Measurements from ENCODE around the gene ADAMTS17.

DNA sequence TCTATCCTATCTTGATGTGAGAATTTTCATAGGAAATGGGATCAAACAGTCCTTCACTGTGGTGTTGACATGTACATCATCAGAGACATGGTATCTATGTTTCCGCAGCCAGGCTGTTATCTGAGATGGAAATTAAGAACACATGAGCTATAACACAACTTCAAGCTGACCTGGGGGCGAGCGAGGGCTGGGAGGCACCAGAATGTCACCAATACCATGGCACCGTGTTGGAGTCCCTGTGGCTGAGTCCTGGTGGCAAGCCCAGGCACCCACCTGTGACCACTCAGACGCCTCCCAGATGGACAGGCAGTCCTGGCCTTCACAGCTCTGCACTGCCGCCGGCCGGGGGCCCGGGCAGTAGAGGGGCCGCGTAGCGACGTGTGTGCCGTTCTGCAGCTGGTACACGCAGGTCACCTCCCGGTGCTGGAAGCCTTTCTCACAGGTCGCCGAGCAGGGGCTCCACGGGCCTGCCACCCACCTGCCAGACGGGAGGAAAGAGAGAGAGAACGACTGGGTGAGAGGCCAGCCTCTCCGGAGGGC lies 344.6 kb downstream of the ADAMTS17 start:
- TF ChIP-seq EP300 (IDR thresholded peaks at IDR 0.05; ENCODE audit: low read depth) (no peak), POLR2AphosphoS5 (IDR thresholded peaks at IDR 0.05) (no peak), POLR2A (IDR thresholded peaks at IDR 0.05) (no peak)
- TF ChIP-seq, protein P1, sequence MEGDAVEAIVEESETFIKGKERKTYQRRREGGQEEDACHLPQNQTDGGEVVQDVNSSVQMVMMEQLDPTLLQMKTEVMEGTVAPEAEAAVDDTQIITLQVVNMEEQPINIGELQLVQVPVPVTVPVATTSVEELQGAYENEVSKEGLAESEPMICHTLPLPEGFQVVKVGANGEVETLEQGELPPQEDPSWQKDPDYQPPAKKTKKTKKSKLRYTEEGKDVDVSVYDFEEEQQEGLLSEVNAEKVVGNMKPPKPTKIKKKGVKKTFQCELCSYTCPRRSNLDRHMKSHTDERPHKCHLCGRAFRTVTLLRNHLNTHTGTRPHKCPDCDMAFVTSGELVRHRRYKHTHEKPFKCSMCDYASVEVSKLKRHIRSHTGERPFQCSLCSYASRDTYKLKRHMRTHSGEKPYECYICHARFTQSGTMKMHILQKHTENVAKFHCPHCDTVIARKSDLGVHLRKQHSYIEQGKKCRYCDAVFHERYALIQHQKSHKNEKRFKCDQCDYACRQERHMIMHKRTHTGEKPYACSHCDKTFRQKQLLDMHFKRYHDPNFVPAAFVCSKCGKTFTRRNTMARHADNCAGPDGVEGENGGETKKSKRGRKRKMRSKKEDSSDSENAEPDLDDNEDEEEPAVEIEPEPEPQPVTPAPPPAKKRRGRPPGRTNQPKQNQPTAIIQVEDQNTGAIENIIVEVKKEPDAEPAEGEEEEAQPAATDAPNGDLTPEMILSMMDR (IDR thresholded peaks at IDR 0.05): no peak
